Stimulated activated CD8-positive, alpha-beta memory T cell treated with anti-CD3 and anti-CD28 coated beads, Interleukin-15, amount 100 ng/mL, for 24 hours (primary cell): Measurements from ENCODE around the gene CSTB.

Experiments used
- DNase-seq: peaks from one replicate; pipeline ENCODE4 v3.0.0-alpha.2; 2020; ENCODE audit warnings: low read depth

The CSTB gene

GRCh38 chr21:43749651-43750262, 26.4 kb downstream of the CSTB start:
- no peak for DNase-seq

GRCh38 chr21:43748622-43749021, 27.5 kb downstream of the CSTB start:
- DNase-seq: no peak

- DNase-seq: no peak
Measured at GRCh38 chr21:43745772-43746517, 30.2 kb downstream of the CSTB start.

GRCh38 chr21:43744725-43745124, 31.4 kb downstream of the CSTB start:
- DNase-seq: no peak

GRCh38 chr21:43743947-43744346, 32.2 kb downstream of the CSTB start:
- DNase-seq: no peak

GRCh38 chr21:43741423-43742096, 34.5 kb downstream of the CSTB start:
- DNase-seq: no peak

GRCh38 chr21:43740497-43741156, 35.5 kb downstream of the CSTB start:
- DNase-seq: no peak

GRCh38 chr21:43739621-43740435, 36.3 kb downstream of the CSTB start:
- no peak for DNase-seq

GRCh38 chr21:43737158-43737950, 38.8 kb downstream of the CSTB start:
- no peak for DNase-seq

GRCh38 chr21:43736224-43736883, 39.8 kb downstream of the CSTB start:
- DNase-seq: no peak

- DNase-seq: no peak
Measured at GRCh38 chr21:43735236-43736091, 40.6 kb downstream of the CSTB start.

GRCh38 chr21:43734928-43735229, 41.2 kb downstream of the CSTB start:
- no peak for DNase-seq

GRCh38 chr21:43734131-43734927, 41.8 kb downstream of the CSTB start:
- no peak for DNase-seq

GRCh38 chr21:43733529-43734071, 42.5 kb downstream of the CSTB start:
- no peak for DNase-seq

- no peak for DNase-seq
Measured at GRCh38 chr21:43733060-43733459, 43.0 kb downstream of the CSTB start.

GRCh38 chr21:43731891-43732711, 44.0 kb downstream of the CSTB start:
- no peak for DNase-seq

GRCh38 chr21:43731476-43731875, 44.6 kb downstream of the CSTB start:
- DNase-seq: no peak
